ENCODE results near the gene ILDR1.

Gene ILDR1

GRCh38 chr3:122033023-122033422, 11.0 kb upstream of the ILDR1 start:
- H3F3A ChIP-seq (ENCODE audit: insufficient read depth) = 0 out of 2 replicates have a peak, but pooled peaks cover 13% of the 10 kb centered on the region
- no peak overlapping the region for H3K4me2 ChIP-seq (ENCODE audit: low read depth, low read length, poor library complexity, severe bottlenecking)
- no peaks in the 10 kb centered on the region for H4K20me1 ChIP-seq (ENCODE audit: low read depth, low read length)
- H3K36me3 ChIP-seq (ENCODE audit: low read length) = peaks cover 17% of the 10 kb centered on the region
- no peaks in the 10 kb centered on the region for H3K79me2 ChIP-seq (ENCODE audit: insufficient read depth, low read length)
- no peak overlapping the region; the same call in 1 of the 2 replicates for H3K27ac ChIP-seq (ENCODE audit: low read depth, low read length)
- no peak overlapping the region for H3K9ac ChIP-seq (ENCODE audit: low read length)
- H3K4me3 ChIP-seq (ENCODE audit: insufficient read depth, low read length, poor library complexity, severe bottlenecking) = no peak overlapping the region
- H3K27me3 ChIP-seq (ENCODE audit: low read length) = no peaks in the 10 kb centered on the region
- TF ChIP-seq EZH2phosphoT487 (conservative IDR thresholded peaks at IDR 0.05; ENCODE audit: low read length) = no peak
- no peak for TF ChIP-seq CTCF (IDR thresholded peaks at IDR 0.05; ENCODE audit: insufficient read depth, low read length, poor library complexity, severe bottlenecking)
- H3K9me2 ChIP-seq (replicated peaks; ENCODE audit: insufficient read depth, low read length) = no peaks in the 10 kb centered on the region
- no peak overlapping the region for H2AFZ ChIP-seq (ENCODE audit: low read depth, low read length, severe bottlenecking)
- H3K9me3 ChIP-seq (ENCODE audit: insufficient read depth, low read length) = peaks cover 29% of the 10 kb centered on the region

- TF ChIP-seq CTCF (IDR thresholded peaks at IDR 0.05; ENCODE audit: insufficient read depth, low read length, poor library complexity, severe bottlenecking) (no peak), EZH2phosphoT487 (conservative IDR thresholded peaks at IDR 0.05; ENCODE audit: low read length) (no peak)
- H3K27me3 ChIP-seq (ENCODE audit: low read length) = no peaks in the 10 kb centered on the region
- peaks cover 17% of the 10 kb centered on the region for H3K36me3 ChIP-seq (ENCODE audit: low read length)
Measured at GRCh38 chr3:122032531-122032930, 10.5 kb upstream of the ILDR1 start.

GRCh38 chr3:122031123-122031468, 9.0 kb upstream of the ILDR1 start:
- peaks cover 14% of the 10 kb centered on the region; the same call in 1 of the 2 replicates for H3F3A ChIP-seq (ENCODE audit: insufficient read depth)
- no peaks in the 10 kb centered on the region for H3K27me3 ChIP-seq (ENCODE audit: low read length)
- peak overlapping the region; percentile 16; the same call in 1 of the 2 replicates for H3K9ac ChIP-seq (ENCODE audit: low read length)
- peaks cover 17% of the 10 kb centered on the region for H3K36me3 ChIP-seq (ENCODE audit: low read length)
- H3K4me2 ChIP-seq (ENCODE audit: low read depth, low read length, poor library complexity, severe bottlenecking) = peak overlapping the region; percentile 43
- H4K20me1 ChIP-seq (ENCODE audit: low read depth, low read length) = no peaks in the 10 kb centered on the region
- H3K9me2 ChIP-seq (replicated peaks; ENCODE audit: insufficient read depth, low read length) = no peaks in the 10 kb centered on the region
- no peak for TF ChIP-seq CTCF (IDR thresholded peaks at IDR 0.05; ENCODE audit: insufficient read depth, low read length, poor library complexity, severe bottlenecking)
- H3K9me3 ChIP-seq (ENCODE audit: insufficient read depth, low read length) = peaks cover 12% of the 10 kb centered on the region; the same call in 1 of the 2 replicates
- peak overlapping the region; percentile 71 for H3K27ac ChIP-seq (ENCODE audit: low read depth, low read length)
- H3K79me2 ChIP-seq (ENCODE audit: insufficient read depth, low read length) = no peaks in the 10 kb centered on the region; the same call in 1 of the 2 replicates
- H2AFZ ChIP-seq (ENCODE audit: low read depth, low read length, severe bottlenecking) = peak overlapping the region; percentile 29
- H3K4me3 ChIP-seq (ENCODE audit: insufficient read depth, low read length, poor library complexity, severe bottlenecking) = no peak overlapping the region

More at GRCh38 chr3:122032531-122032930, 10.5 kb upstream of the ILDR1 start:
- no peaks in the 10 kb centered on the region; the same call in 1 of the 2 replicates for H3K79me2 ChIP-seq (ENCODE audit: insufficient read depth, low read length)
- peaks cover 24% of the 10 kb centered on the region for H3K9me3 ChIP-seq (ENCODE audit: insufficient read depth, low read length)
- no peaks in the 10 kb centered on the region for H4K20me1 ChIP-seq (ENCODE audit: low read depth, low read length)
- no peaks in the 10 kb centered on the region for H3K9me2 ChIP-seq (replicated peaks; ENCODE audit: insufficient read depth, low read length)
- H2AFZ ChIP-seq (ENCODE audit: low read depth, low read length, severe bottlenecking) = no peak overlapping the region
- no peak overlapping the region for H3K9ac ChIP-seq (ENCODE audit: low read length)
- no peak overlapping the region for H3K4me3 ChIP-seq (ENCODE audit: insufficient read depth, low read length, poor library complexity, severe bottlenecking)
- 0 out of 2 replicates have a peak, but pooled peaks cover 13% of the 10 kb centered on the region for H3F3A ChIP-seq (ENCODE audit: insufficient read depth)
- no peak overlapping the region for H3K4me2 ChIP-seq (ENCODE audit: low read depth, low read length, poor library complexity, severe bottlenecking)
- H3K27ac ChIP-seq (ENCODE audit: low read depth, low read length) = no peak overlapping the region
